Osteoblast (primary cell): ENCODE data around the gene CEBPE. TPM values are rescaled to one million over a fixed set of nuclear protein-coding genes. Genes with fewer than 3 reads are reported as not detected.

Source experiments
- DNase-seq: peaks from one replicate; pipeline ENCODE4 v3.0.0; 2011; ENCODE audit warnings: low spot score, mixed read lengths; ENCODE audit not compliant: insufficient read length; ENCODE audit errors: missing footprints
- H2AFZ ChIP-seq: 2 replicates; pipeline ENCODE4 v1.6.0; 2011; ENCODE audit warnings: mild to moderate bottlenecking, low read length
- H3K27ac ChIP-seq: 2 replicates; pipeline ENCODE4 v1.5.1; 2011; ENCODE audit warnings: mild to moderate bottlenecking, low read depth, low read length, moderate library complexity
- H3K27me3 ChIP-seq: 2 replicates; pipeline ENCODE4 v1.6.0; 2012; ENCODE audit warnings: mild to moderate bottlenecking, control low read depth, inconsistent platforms, low read length, moderate library complexity; ENCODE audit not compliant: insufficient read depth
- H3K36me3 ChIP-seq: 2 replicates; pipeline ENCODE4 v1.5.1; 2011; ENCODE audit warnings: mild to moderate bottlenecking, low read length, control low read depth, moderate library complexity; ENCODE audit not compliant: insufficient read depth
- H3K4me1 ChIP-seq: 2 replicates; pipeline ENCODE4 v1.5.1; 2011; ENCODE audit warnings: mild to moderate bottlenecking, low read length, control low read depth, moderate library complexity; ENCODE audit not compliant: insufficient read depth
- H3K4me2 ChIP-seq: 2 replicates; pipeline ENCODE4 v1.6.0; 2011; ENCODE audit warnings: mild to moderate bottlenecking, low read length; ENCODE audit not compliant: insufficient read depth
- H3K4me3 ChIP-seq: fragments of 200-600 bp; sonication (generic); 3 replicates; pipeline ENCODE4 v1.5.1; 2012; ENCODE audit warnings: mild to moderate bottlenecking, low read length, inconsistent platforms; ENCODE audit not compliant: insufficient read depth
- H3K79me2 ChIP-seq: 2 replicates; pipeline ENCODE4 v1.6.0; 2012; ENCODE audit warnings: mild to moderate bottlenecking, low read length, control low read depth, inconsistent platforms; ENCODE audit not compliant: insufficient read depth
- H3K9me3 ChIP-seq: 2 replicates; pipeline ENCODE4 v1.5.1; 2011; ENCODE audit warnings: low read depth, low read length, control low read depth
- H4K20me1 ChIP-seq: 2 replicates; pipeline ENCODE4 v1.6.0; 2012; ENCODE audit warnings: mild to moderate bottlenecking, low read length, control low read depth; ENCODE audit not compliant: insufficient read depth
- CTCF ChIP-seq: IDR thresholded peaks from 2 replicates; pipeline ENCODE4 v1.5.1; 2011; ENCODE audit warnings: mild to moderate bottlenecking, low read depth, low read length, moderate library complexity; ENCODE audit errors: extremely low read depth
- total RNA-seq: library from RNA; depleted of rRNA; stranded (reverse); fragments of >200 nt; gene quantifications from 2 replicates; pipeline ENCODE4 v1.2.3, GENCODE V29; 2012

Gene CEBPE
- total RNA-seq, 1 donor = not detected

GRCh38 chr14:23143911-23144310 is 24.9 kb upstream of the CEBPE start:
- Histone ChIP-seq H3K9me3 (no peaks in the 10 kb centered on the region), H3K79me2 (no peaks in the 10 kb centered on the region), H3K27ac (no peak overlapping the region), H3K4me3 (no peak overlapping the region), H2AFZ (no peak overlapping the region), H3K4me1 (peaks cover 9% of the 10 kb centered on the region), H4K20me1 (no peaks in the 10 kb centered on the region), H3K36me3 (no peaks in the 10 kb centered on the region), H3K27me3 (peaks cover 6% of the 10 kb centered on the region), H3K4me2 (no peak overlapping the region)
- TF ChIP-seq CTCF = no peak
- DNase-seq = no peak

- no peak for DNase-seq
- Histone ChIP-seq H3K27me3 (peaks cover 6% of the 10 kb centered on the region), H3K36me3 (no peaks in the 10 kb centered on the region), H2AFZ (no peak overlapping the region), H3K79me2 (no peaks in the 10 kb centered on the region), H3K4me3 (no peak overlapping the region), H3K27ac (no peak overlapping the region), H3K9me3 (no peaks in the 10 kb centered on the region), H4K20me1 (no peaks in the 10 kb centered on the region), H3K4me2 (no peak overlapping the region), H3K4me1 (peaks cover 9% of the 10 kb centered on the region)
- TF ChIP-seq CTCF = no peak
Observed at GRCh38 chr14:23142826-23143225, 23.8 kb upstream of the CEBPE start.

- Histone ChIP-seq H4K20me1 (no peaks in the 10 kb centered on the region), H3K4me2 (no peak overlapping the region), H3K4me1 (peaks cover 9% of the 10 kb centered on the region), H3K27me3 (peaks cover 6% of the 10 kb centered on the region), H3K9me3 (no peaks in the 10 kb centered on the region), H2AFZ (no peak overlapping the region), H3K4me3 (no peak overlapping the region), H3K27ac (no peak overlapping the region), H3K36me3 (no peaks in the 10 kb centered on the region), H3K79me2 (no peaks in the 10 kb centered on the region)
- TF ChIP-seq CTCF = no peak
- peak; percentile 80 for DNase-seq
Observed at GRCh38 chr14:23141706-23142444, 22.8 kb upstream of the CEBPE start.

GRCh38 chr14:23140371-23140770 is 21.3 kb upstream of the CEBPE start:
- Histone ChIP-seq H3K9me3 (no peaks in the 10 kb centered on the region), H4K20me1 (no peaks in the 10 kb centered on the region), H3K4me2 (no peak overlapping the region), H3K79me2 (no peaks in the 10 kb centered on the region), H3K4me1 (peaks cover 6% of the 10 kb centered on the region), H3K27me3 (peaks cover 6% of the 10 kb centered on the region), H3K27ac (no peak overlapping the region), H2AFZ (no peak overlapping the region), H3K36me3 (no peaks in the 10 kb centered on the region), H3K4me3 (no peak overlapping the region)
- TF ChIP-seq CTCF = no peak
- DNase-seq = no peak
